Gastroesophageal sphincter (tissue), 3 donors: ENCODE measurements around the gene CCDC136.

ENCODE experiments used
- CTCF ChIP-seq, 4 experiments: fragments of 200-600 bp in 2 of 4; fragments of 450-650 bp in 2 of 4; sonication (generic) in 1 of 4; IDR thresholded peaks; one replicate each; pipeline ENCODE4 v1.5.1; 2017 to 2019; ENCODE audit warnings: antibody characterized with exemption in 4 of 4, mild to moderate bottlenecking in 2 of 4, moderate library complexity in 2 of 4
- POLR2A ChIP-seq, 2 donors: fragments of 450-650 bp; IDR thresholded peaks; one replicate each; pipeline ENCODE4 v1.6.1; 2017; ENCODE audit warnings: antibody characterized with exemption in 2 of 2, mild to moderate bottlenecking in 2 of 2, moderate library complexity in 1 of 2
- POLR2AphosphoS5 ChIP-seq: sonication (generic); formaldehyde crosslinking; IDR thresholded peaks from one replicate; pipeline ENCODE4 v1.6.1; 2017; ENCODE audit warnings: antibody characterized with exemption

DNA sequence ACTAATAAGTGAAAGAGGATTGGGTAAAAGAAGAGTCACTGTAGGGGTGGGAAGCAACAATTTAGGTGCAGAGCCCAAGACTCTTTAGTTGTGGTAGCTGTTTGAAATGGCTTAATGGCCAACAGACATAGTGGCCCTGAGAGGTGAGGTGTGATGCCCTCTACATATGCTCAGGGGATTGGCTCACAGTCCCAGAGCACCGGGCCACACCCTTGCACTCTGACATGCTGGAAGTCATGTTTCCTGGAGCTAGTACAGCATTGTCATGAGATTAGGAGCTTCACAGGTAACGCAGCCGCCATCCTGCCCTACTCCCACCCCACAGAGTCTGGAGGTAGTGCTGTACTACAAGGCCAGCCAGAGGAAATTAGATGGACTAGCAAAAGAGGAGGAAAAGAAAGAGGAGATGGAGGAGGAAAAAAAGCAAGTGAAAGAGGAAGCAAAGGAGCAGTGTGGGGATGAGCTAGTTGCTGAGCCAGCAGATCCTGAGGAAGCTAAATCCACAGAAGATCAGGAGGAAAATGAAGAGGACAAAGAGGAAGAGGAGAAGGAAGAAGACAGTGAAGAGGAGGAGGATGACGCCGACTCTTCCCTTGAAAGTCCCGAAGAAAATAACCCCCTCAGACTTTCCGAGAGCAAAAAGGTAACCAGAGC lies 23.6 kb downstream of the CCDC136 start:
- TF ChIP-seq CTCF (IDR thresholded peaks at IDR 0.05) (no peak), POLR2A (IDR thresholded peaks at IDR 0.05) (no peak), POLR2AphosphoS5 (no peak)
